Measurements from ENCODE around the gene C10orf90. TPM values are rescaled to one million over a fixed set of nuclear protein-coding genes. Genes with fewer than 3 reads are reported as not detected.

Gene C10orf90
- total RNA-seq, 1 donor from 2014 or later, result not detected

DNA sequence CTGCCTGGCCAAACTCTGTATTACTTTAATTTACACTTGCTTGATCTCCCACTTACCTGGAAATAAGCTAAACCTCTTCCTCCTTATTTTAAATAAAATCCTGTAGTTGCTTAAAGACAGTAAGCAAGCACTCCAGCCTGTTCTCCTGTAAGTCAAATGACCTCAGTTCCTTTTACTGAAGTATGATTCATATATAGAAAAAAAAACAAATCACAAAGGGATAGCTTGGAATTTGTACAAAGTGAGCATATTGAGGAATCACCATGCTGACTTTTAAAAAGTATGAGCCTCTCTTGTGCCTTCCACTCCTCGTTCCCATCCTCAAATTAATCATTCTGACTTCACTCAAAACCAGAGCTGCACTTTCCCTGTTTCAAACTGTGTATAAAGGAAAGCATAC is 52.0 kb downstream of the C10orf90 start:
- TF ChIP-seq, protein P1, sequence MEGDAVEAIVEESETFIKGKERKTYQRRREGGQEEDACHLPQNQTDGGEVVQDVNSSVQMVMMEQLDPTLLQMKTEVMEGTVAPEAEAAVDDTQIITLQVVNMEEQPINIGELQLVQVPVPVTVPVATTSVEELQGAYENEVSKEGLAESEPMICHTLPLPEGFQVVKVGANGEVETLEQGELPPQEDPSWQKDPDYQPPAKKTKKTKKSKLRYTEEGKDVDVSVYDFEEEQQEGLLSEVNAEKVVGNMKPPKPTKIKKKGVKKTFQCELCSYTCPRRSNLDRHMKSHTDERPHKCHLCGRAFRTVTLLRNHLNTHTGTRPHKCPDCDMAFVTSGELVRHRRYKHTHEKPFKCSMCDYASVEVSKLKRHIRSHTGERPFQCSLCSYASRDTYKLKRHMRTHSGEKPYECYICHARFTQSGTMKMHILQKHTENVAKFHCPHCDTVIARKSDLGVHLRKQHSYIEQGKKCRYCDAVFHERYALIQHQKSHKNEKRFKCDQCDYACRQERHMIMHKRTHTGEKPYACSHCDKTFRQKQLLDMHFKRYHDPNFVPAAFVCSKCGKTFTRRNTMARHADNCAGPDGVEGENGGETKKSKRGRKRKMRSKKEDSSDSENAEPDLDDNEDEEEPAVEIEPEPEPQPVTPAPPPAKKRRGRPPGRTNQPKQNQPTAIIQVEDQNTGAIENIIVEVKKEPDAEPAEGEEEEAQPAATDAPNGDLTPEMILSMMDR (IDR thresholded peaks at IDR 0.05; ENCODE audit: unreplicated experiment), result no peak
- Mint-ChIP-seq H3K9me3 (ENCODE audit: low read depth) (no peaks in the 10 kb centered on the region), H3K27ac (no peak overlapping the region), H3K36me3 (ENCODE audit: insufficient read depth) (no peaks in the 10 kb centered on the region), H3K4me1 (ENCODE audit: low read depth) (peaks cover 1% of the 10 kb centered on the region), H3K4me3 (ENCODE audit: low read depth) (no peak overlapping the region), H3K27me3 (peaks cover 11% of the 10 kb centered on the region)
- no peak for DNase-seq (ENCODE audit: low spot score, unreplicated experiment)

DNA sequence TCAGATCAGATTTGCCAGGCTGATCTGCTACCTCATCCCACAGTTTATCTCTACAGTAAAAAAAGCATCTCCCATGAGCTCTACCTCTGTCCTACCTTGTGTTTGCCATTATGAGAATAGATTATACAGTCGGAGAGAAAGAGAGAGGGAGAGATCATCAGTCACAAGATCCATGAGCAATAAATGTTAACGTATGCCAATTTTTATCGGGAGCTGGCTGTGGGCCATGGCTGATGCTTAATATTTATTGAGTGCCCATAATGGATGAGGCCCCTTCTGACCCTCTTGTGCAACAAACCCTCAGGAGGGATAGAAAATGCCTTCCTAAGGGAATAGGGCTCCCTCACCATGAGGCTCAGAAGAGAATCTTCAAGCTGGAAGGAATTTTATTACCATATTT is 52.8 kb downstream of the C10orf90 start:
- H3K36me3 Mint-ChIP-seq (ENCODE audit: insufficient read depth), result no peaks in the 10 kb centered on the region

DNA sequence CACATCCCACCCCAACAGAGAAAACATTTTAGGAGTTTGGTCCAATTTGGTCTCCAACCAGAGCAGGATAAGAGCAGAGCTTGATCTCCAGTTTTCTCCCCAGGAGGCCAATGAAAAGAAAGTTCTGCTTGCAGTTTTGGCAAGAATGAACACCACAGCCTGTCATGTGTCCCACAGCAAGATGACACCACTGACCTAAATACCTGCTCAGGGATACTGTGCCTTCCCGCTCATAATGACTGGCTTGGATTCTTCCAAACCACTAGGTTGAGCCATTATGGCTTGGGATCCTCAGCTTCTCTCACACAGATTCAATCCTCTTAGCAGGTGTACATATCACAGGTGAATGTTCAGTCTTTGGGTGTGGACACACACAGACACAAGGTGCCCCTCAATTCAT is 53.3 kb downstream of the C10orf90 start:
- no peak overlapping the region for H3K4me3 Mint-ChIP-seq (ENCODE audit: low read depth)

More for the DNA sequence above, 52.8 kb downstream of the C10orf90 start:
- DNase-seq (ENCODE audit: low spot score, unreplicated experiment), result no peak
- TF ChIP-seq, protein P1 (IDR thresholded peaks at IDR 0.05; ENCODE audit: unreplicated experiment), result no peak
- Mint-ChIP-seq H3K9me3 (ENCODE audit: low read depth) (no peaks in the 10 kb centered on the region), H3K27me3 (peaks cover 11% of the 10 kb centered on the region), H3K4me1 (ENCODE audit: low read depth) (peaks cover 1% of the 10 kb centered on the region), H3K4me3 (ENCODE audit: low read depth) (no peak overlapping the region), H3K27ac (no peak overlapping the region)

DNA sequence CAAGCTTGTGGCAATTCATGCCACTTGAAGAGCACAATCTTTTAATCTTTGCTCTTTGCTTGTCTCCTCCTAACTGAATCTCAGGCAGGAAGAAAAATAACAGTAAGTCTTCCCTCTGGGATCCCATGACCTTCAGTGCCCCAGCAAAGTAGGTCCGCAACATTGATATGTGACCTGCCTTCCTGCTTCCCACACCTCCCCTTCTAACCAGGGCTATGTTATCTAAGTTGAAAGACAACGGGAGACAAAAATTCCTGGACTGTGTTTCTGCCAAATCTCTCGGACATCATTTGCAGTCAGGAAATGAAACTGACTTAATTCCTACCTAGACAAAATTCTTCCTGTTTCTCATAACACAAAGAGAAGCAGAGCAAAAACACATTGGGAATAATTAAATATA is 53.8 kb downstream of the C10orf90 start:
- no peaks in the 10 kb centered on the region for H3K36me3 Mint-ChIP-seq (ENCODE audit: insufficient read depth)
- TF ChIP-seq, protein P1 (IDR thresholded peaks at IDR 0.05; ENCODE audit: unreplicated experiment), result no peak
- H3K27me3 Mint-ChIP-seq, result peaks cover 8% of the 10 kb centered on the region
- H3K9me3 Mint-ChIP-seq (ENCODE audit: low read depth), result no peaks in the 10 kb centered on the region
- H3K27ac Mint-ChIP-seq, result peak overlapping the region; percentile 35
- DNase-seq (ENCODE audit: low spot score, unreplicated experiment), result no peak
- no peak overlapping the region for H3K4me3 Mint-ChIP-seq (ENCODE audit: low read depth)
- peaks cover 1% of the 10 kb centered on the region for H3K4me1 Mint-ChIP-seq (ENCODE audit: low read depth)

More for the DNA sequence above, 53.3 kb downstream of the C10orf90 start:
- Mint-ChIP-seq H3K27ac (no peak overlapping the region), H3K27me3 (peaks cover 8% of the 10 kb centered on the region), H3K36me3 (ENCODE audit: insufficient read depth) (no peaks in the 10 kb centered on the region), H3K4me1 (ENCODE audit: low read depth) (peaks cover 1% of the 10 kb centered on the region), H3K9me3 (ENCODE audit: low read depth) (no peaks in the 10 kb centered on the region)
- TF ChIP-seq, protein P1 (IDR thresholded peaks at IDR 0.05; ENCODE audit: unreplicated experiment), result no peak
- no peak for DNase-seq (ENCODE audit: low spot score, unreplicated experiment)

DNA sequence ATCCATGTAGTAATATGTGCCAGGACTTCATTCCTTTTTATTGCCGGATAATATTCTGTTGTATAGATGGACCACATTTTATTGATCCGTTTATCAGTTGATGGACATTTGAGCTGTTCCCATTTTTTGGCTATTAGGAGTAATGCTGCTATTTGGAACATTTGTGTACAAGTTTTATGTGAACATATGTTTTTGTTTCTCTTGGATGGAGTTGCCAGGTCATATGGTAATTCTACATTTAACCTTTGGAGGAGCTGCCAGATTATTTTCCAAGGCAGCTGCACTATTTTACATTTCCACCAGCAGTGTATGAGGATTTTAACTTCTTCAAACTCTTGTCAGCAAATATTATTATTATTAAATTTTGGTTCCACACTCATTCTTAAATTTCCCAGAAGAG is 59.2 kb downstream of the C10orf90 start:
- H3K27ac Mint-ChIP-seq, result no peak overlapping the region
- H3K9me3 Mint-ChIP-seq (ENCODE audit: low read depth), result no peaks in the 10 kb centered on the region
- TF ChIP-seq, protein P1 (IDR thresholded peaks at IDR 0.05; ENCODE audit: unreplicated experiment), result no peak
- no peak for DNase-seq (ENCODE audit: low spot score, unreplicated experiment)
- no peaks in the 10 kb centered on the region for H3K36me3 Mint-ChIP-seq (ENCODE audit: insufficient read depth)
- H3K27me3 Mint-ChIP-seq, result peaks cover 5% of the 10 kb centered on the region
- no peak overlapping the region for H3K4me3 Mint-ChIP-seq (ENCODE audit: low read depth)
- no peaks in the 10 kb centered on the region for H3K4me1 Mint-ChIP-seq (ENCODE audit: low read depth)
